T-helper 2 cell treated with Interferon-gamma antibody and Interleukin-4, amounts not matched to agents 5 μg/mL and 100 μg/mL, for 36 hours (primary cell): Measurements from ENCODE around the gene ABHD17A.

Source experiments
- DNase-seq: peaks from one replicate; pipeline ENCODE4 v3.0.0; 2021; ENCODE audit warnings: low spot score
- H3K27ac Mint-ChIP-seq: one replicate; pipeline ENCODE4 v1.8.0; 2021; ENCODE audit warnings: mild to moderate bottlenecking, mixed read lengths
- H3K27me3 Mint-ChIP-seq: one replicate; pipeline ENCODE4 v1.8.0; 2021; ENCODE audit warnings: low read depth, mixed read lengths
- H3K36me3 Mint-ChIP-seq: one replicate; pipeline ENCODE4 v1.8.0; 2021; ENCODE audit warnings: low read depth, mixed read lengths
- H3K4me1 Mint-ChIP-seq: one replicate; pipeline ENCODE4 v1.8.0; 2021; ENCODE audit warnings: low read depth, mixed read lengths
- H3K4me3 Mint-ChIP-seq: one replicate; pipeline ENCODE4 v1.8.0; 2022; ENCODE audit warnings: mild to moderate bottlenecking, moderate library complexity, mixed read lengths
- H3K9me3 Mint-ChIP-seq: one replicate; pipeline ENCODE4 v1.8.0; 2021; ENCODE audit warnings: mixed read lengths

The ABHD17A gene

DNA sequence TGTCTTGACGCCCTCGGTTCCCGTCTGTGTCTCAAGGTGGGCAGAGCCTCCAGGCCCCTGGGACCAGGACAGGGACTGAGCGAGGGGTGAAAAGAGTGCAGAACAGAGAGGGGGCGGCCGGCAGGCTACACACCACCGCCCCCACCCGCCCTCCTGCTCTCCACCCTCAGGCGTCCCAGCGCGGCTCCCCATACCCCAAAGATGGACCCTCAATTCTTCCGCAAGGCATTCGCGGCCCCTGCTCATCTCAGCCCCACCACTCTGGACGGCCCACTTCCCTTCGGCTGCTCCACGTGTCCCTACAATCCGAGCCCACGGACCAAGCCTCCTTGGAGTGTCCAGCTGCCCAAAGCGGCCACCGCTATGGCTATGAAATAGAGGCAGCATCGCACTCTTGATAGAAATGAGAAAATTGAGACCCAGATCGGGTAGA is 23.7 kb downstream of the ABHD17A start:
- Mint-ChIP-seq H3K27ac (peak overlapping the region; percentile 68), H3K27me3 (no peaks in the 10 kb centered on the region), H3K36me3 (peaks cover 2% of the 10 kb centered on the region), H3K9me3 (no peaks in the 10 kb centered on the region), H3K4me3 (peak overlapping the region; percentile 96), H3K4me1 (peaks cover 8% of the 10 kb centered on the region)
- no peak for DNase-seq

DNA sequence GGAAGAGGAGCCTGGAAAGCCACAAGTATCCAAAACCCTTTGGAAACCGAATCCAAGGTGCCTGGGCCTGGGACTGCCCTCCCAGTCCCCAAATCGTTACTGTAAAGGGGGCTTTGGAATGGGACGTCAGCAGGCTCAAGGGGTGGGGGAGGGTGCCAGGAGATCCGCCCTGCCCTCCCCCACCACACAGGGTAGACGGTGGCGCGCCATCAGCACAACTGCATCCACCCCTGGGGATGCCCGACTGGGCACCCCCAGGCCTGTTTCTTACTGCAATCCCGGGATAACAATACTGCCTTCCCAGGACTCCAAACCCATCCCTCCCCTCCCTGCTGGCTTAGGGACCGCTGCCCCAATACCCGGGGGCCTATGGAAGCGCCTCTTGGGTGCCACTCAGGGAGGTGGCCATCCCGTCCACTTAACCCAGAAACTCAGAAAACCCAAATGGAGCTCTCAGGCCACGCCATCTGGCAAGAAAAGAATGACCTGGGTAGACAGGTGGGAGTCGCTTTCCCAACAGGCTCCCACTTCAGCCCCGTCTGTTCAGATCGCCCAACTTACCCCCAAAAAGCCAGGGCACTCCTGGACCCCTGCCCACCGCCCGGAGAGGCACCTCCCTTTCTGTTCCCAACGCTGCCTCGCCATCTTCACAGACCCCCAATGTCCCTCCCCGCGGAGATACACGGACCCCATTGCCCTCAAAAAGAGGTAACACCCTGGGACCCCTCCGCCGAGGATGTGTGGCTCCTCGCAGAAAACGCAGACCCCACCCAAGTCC is 24.3 kb downstream of the ABHD17A start:
- H3K4me1 Mint-ChIP-seq = peaks cover 11% of the 10 kb centered on the region
- H3K36me3 Mint-ChIP-seq = peaks cover 2% of the 10 kb centered on the region
- peak overlapping the region; percentile 96 for H3K4me3 Mint-ChIP-seq
- H3K27me3 Mint-ChIP-seq = no peaks in the 10 kb centered on the region
- H3K9me3 Mint-ChIP-seq = no peaks in the 10 kb centered on the region
- no peak for DNase-seq
- H3K27ac Mint-ChIP-seq = no peak overlapping the region

DNA sequence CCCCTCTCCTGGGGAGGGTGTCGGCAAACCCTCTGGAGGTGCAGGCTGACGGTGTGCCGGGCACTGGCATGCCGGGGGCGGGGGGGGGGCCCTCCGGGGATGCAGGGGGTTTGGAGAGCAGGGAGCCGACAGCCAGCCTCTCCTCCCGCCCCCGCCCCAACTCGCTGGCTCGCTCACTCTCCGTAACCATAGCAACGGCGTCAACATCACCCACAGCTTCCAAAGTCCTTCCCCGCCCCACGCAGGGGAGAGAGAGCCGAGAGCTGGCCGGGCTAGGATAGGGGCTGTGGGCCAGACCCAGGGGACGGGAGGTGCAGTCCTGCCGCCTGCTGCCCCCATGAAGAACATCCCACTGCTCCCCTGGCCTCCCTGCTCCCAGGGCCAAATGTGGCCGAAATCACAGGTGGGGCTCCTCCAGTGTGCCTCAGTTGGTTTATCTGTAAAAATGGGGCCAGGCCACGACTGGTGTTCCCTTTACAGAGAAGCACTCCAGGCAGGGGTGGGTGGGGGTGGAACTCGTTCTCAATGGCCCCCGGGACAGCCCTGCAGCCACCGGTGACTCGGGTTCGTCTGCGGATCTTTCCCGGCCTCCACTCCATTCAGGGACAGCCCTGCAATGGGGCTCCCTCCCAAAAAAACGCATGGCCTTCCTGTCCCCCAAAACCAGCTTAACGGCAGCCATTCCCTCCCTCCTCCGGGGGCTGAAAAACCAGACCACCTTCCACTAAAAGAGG is 25.1 kb downstream of the ABHD17A start:
- no peak for DNase-seq
- Mint-ChIP-seq H3K4me3 (no peak overlapping the region), H3K9me3 (no peaks in the 10 kb centered on the region), H3K27me3 (no peaks in the 10 kb centered on the region), H3K36me3 (peaks cover 2% of the 10 kb centered on the region), H3K4me1 (peaks cover 11% of the 10 kb centered on the region), H3K27ac (no peak overlapping the region)

DNA sequence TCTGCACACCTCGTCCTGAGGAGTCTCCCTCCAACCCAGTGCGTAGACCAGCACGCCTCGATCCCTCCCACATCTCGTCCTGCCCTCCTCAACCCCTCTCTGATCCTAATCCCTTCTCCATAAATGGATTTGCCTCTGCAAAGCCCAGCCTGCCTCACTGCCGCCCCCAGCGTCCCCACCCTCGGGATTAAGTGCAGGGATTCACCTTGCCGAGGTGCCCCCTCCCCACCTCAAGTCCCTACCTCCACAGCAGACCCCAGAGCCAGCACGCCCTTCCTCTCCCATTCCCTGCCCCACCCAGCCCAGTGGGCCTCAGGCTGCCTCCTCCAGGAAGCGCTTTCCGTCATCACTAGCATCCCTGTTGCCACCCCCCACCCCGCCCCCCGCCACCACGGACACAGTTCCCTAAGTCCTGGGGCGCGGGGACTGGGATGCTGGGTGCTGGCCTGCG is 25.9 kb downstream of the ABHD17A start:
- DNase-seq = no peak
- H3K9me3 Mint-ChIP-seq = no peaks in the 10 kb centered on the region
- peaks cover 2% of the 10 kb centered on the region for H3K36me3 Mint-ChIP-seq
- peak overlapping the region; percentile 43 for H3K4me3 Mint-ChIP-seq
- H3K4me1 Mint-ChIP-seq = peaks cover 18% of the 10 kb centered on the region
- no peaks in the 10 kb centered on the region for H3K27me3 Mint-ChIP-seq
- peak overlapping the region; percentile 72 for H3K27ac Mint-ChIP-seq

DNA sequence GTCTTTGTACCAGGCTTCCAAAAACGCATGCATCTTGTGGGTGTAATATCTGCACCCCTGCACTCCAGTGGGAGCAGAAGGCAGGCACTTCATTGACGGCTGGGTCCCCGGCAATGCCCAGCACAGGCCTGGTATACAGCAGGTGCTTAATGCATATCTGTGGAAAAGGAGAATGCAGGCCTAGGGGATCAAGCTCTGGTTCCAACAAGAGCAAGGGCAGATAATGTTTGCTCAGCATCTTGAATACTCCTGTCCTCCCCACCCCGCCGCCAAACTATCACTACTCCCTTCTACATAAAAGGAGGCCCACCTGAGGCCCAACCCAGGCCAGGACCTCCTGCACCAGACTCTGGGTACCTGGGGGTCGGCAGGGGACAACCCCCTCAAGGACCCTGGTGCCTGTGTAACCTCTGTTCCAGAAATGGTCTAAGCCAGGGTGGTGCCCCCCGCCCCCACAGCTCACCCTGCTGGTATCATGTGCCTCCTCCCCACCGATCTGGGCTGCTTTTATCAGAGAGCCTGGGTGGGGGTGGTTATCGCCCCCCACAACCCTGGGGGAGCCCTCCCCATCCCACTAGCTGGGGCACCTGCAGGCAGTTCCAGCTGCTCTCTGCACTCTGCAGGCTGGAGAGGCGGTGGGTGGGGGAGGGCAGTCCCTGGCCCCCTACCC is 26.7 kb downstream of the ABHD17A start:
- H3K9me3 Mint-ChIP-seq = no peaks in the 10 kb centered on the region
- peak overlapping the region; percentile 63 for H3K27ac Mint-ChIP-seq
- peak overlapping the region; percentile 12 for H3K4me3 Mint-ChIP-seq
- H3K36me3 Mint-ChIP-seq = peaks cover 2% of the 10 kb centered on the region
- H3K27me3 Mint-ChIP-seq = no peaks in the 10 kb centered on the region
- no peak for DNase-seq
- H3K4me1 Mint-ChIP-seq = peaks cover 18% of the 10 kb centered on the region

DNA sequence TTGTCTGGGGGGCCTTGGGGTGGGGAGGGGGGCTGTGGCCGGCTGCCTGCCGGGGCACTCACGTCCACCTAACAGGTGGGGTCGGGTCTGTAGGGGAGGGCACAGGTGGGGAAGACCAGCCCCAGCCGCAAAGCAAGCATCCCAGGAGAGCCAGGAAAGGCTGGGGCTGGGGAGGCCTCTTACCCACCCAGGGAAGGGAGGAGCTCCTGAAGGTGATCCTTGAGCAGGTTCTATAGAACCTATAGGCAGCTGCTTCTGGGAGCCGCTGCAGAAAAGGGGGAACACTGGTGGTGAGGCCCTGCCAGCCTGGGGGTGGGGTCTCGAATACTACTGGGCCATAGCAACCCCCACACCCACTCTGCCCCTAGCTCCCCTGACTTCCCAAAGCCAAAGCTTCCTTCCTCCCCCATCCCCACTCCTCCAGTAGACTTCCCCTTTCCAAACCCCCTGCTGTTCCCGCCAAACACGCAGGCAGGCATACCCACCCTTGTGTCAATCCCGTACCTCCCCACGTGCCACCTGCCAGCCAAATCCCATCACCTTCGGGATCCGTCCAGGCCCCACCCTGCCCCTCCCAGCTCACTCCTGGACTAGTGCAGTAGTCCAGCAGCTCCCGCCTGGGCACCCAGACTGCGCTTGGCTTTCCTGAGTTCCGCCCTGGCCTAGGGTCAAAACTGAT is 27.5 kb downstream of the ABHD17A start:
- Mint-ChIP-seq H3K27ac (peak overlapping the region; percentile 65), H3K4me1 (peaks cover 25% of the 10 kb centered on the region)

DNA sequence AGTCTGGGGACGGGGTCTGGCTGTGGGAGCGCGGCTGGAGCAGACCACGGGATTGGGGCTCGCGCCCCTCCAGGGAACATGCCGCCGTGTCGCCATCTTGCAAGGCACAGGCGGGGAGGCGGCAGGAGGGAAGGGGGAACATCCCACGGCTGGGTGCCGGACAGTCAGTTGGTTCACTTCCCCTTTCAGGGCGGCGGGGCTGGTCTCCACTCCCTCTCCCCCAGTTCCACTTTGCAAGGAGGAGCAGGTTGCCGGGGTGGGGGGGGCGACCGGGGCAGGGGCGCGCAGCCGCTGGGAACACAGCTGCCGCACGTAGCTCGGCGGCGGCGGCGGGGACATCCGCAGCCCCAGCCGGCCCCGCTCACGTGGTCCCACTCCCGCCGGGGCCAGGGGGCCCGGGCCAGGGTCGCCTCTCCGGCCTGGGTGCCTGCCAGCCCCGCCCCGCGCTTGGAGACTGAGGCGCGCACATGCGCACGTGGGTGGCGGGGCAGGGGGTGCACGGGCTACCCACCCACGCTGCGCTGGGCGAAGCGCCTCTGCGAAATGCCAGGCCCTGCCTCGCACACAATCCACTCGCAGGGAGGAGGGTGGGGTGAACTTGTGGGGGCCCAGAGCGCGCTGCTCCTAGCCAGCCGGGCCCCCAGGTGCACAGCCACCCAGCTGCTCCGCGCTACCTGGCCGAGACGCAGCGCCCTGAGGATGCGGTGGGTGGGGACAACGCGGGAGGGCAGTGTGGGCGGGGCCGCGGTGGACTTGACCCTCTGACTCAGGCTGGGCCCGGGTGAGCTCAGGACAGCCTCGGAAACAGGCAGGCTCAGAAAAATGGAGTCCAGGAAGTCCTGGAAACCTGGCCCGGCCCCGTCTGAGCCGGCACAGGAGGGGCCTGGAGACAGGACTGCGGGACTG is 28.3 kb downstream of the ABHD17A start:
- Mint-ChIP-seq H3K27ac (peak overlapping the region; percentile 92), H3K9me3 (no peaks in the 10 kb centered on the region), H3K4me1 (peaks cover 25% of the 10 kb centered on the region), H3K36me3 (peaks cover 6% of the 10 kb centered on the region), H3K27me3 (no peaks in the 10 kb centered on the region), H3K4me3 (peak overlapping the region; percentile 84)
- DNase-seq = peak; percentile 67

More for the DNA sequence above, 27.5 kb downstream of the ABHD17A start:
- H3K27me3 Mint-ChIP-seq = no peaks in the 10 kb centered on the region
- H3K36me3 Mint-ChIP-seq = peaks cover 6% of the 10 kb centered on the region
- H3K4me3 Mint-ChIP-seq = peak overlapping the region; percentile 40
- DNase-seq = no peak
- H3K9me3 Mint-ChIP-seq = no peaks in the 10 kb centered on the region

DNA sequence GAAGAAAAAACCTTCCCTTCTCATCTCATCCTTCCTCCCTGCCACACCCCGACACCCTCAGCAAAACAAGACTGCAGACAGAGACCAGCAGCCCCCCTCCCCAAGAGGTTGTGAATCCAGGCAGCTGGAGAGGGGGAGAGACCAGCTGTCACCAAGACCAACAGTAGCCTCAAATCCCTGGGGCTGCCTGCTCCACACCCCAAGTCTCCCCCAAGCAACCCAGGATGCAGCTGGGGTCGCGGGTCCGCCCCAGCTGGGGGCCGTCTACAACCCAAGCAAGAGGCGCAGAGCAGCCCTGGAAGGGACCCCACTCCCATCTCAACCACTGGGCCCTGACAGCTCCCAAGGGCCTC is 29.0 kb downstream of the ABHD17A start:
- peak overlapping the region; percentile 92 for H3K27ac Mint-ChIP-seq
- H3K9me3 Mint-ChIP-seq = no peaks in the 10 kb centered on the region
- peaks cover 6% of the 10 kb centered on the region for H3K36me3 Mint-ChIP-seq
- H3K4me3 Mint-ChIP-seq = peak overlapping the region; percentile 84
- no peak for DNase-seq
- peaks cover 21% of the 10 kb centered on the region for H3K4me1 Mint-ChIP-seq
- no peaks in the 10 kb centered on the region for H3K27me3 Mint-ChIP-seq

DNA sequence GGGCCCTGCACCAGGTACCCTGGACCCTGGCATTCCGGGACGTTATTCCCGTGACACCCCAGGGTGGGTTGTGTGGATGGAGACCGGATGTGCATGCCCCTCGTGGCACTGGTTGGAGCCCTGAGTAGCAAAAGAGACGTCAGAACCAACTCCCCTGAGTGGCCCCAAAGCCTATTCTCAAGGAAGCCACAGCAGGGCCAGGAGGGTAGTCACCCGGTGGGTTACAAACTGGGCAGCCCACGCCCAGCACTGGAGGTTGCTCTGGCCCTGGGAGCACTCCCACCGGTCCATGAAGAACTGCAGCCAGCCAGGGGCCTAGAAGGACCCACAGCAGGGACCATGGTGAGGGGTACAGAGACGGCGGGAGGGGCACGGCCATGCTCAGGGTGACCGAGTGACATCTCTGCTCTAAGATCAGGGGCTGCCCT is 29.5 kb downstream of the ABHD17A start:
- Mint-ChIP-seq H3K4me1 (peaks cover 20% of the 10 kb centered on the region), H3K27me3 (no peaks in the 10 kb centered on the region), H3K4me3 (peak overlapping the region; percentile 84), H3K36me3 (peaks cover 7% of the 10 kb centered on the region), H3K9me3 (no peaks in the 10 kb centered on the region), H3K27ac (peak overlapping the region; percentile 92)
- DNase-seq = peak; percentile 45

DNA sequence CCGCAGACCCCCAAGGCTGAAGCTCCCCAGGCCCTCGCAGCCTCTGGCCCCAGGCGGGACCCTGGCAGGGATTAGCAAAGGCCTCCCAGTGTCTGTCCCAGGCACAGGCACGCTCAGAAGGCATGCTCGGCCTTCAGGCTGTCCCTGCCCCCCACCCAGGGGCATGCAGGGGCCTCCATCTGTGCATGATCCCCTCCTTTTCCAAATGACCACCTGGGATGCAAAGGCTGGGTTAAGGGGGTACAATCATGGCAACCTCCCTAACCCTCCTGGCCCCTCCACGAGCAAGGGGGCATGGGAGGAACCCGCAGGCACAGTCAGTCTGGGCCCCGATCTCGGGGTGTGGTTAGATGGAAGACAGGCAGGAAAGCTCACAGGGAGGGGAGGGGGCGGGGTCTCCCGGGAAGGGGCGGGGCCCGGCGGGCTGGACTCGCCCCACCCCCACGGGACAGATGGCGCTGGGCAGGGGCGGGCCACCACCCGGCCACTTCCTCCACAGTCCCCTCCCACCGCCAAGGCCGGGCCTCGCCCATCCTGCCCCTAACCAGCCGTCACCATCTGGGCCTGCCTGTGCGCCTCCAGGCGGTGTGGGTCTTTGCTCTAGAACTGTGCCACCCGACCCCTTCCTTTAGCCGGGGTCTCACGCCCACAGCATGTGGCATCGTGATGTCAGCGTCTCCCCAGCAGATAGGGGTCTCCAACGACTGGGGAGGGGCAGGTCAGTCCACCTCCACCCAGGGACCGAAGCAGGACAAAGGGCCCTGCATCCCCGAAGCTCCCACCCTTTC is 30.1 kb downstream of the ABHD17A start:
- DNase-seq = peak; percentile 90
- H3K9me3 Mint-ChIP-seq = no peaks in the 10 kb centered on the region
- H3K4me1 Mint-ChIP-seq = peaks cover 20% of the 10 kb centered on the region
- H3K36me3 Mint-ChIP-seq = peaks cover 8% of the 10 kb centered on the region
- no peaks in the 10 kb centered on the region for H3K27me3 Mint-ChIP-seq
- H3K27ac Mint-ChIP-seq = peak overlapping the region; percentile 92
- peak overlapping the region; percentile 84 for H3K4me3 Mint-ChIP-seq

DNA sequence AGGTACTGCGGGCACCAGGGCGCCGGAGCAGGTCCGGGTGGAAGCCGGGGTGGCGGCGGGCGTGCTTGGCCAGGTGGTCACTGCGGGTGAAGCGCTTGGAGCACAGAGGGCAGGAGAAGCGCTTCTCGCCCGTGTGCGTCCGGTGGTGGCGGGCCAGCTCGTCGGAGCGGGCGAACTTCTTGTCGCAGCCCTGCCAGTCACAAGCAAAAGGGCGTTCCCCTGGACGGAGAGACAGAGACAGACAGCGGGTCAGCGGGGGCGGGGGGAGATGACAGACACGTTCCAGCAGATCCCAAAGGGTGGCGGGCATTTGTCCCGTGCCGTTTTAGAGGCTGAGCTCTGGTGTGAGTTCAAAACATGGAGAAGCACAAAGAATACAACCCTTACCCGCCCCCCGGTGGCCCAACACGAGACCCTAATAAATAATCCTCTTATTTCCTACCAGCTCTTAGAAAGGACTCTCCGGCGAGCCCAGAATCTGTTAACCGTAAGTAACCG is 30.7 kb downstream of the ABHD17A start:
- Mint-ChIP-seq H3K27ac (peak overlapping the region; percentile 92), H3K4me3 (peak overlapping the region; percentile 83), H3K27me3 (no peaks in the 10 kb centered on the region), H3K9me3 (no peaks in the 10 kb centered on the region), H3K36me3 (peaks cover 8% of the 10 kb centered on the region), H3K4me1 (peaks cover 24% of the 10 kb centered on the region)
- no peak for DNase-seq

DNA sequence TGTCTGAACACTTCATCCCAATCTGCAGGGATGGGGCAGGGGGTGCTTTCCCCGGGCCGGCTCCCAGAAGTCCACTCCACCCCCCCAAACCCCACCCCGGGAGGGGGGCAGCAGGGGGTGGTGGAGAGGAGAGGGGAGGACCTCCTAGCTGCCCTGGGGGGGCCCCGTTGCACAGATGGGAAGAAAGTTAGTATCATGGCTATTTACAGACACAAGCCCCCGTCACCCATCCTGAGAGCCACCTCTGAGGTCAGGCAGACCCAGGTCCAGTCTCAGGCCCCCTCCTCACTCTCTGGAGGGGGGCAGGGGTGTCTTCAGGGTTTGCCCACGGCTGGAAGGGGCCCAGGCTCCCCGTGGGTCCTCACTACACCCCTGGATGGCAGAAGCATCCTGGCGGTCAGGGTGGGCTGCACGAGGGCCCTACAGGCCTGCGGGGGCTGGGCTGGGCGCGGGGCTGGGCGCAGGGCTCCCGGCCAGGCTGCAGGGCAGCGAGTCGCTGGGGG is 31.2 kb downstream of the ABHD17A start:
- H3K27me3 Mint-ChIP-seq = no peaks in the 10 kb centered on the region
- peaks cover 22% of the 10 kb centered on the region for H3K4me1 Mint-ChIP-seq
- DNase-seq = no peak
- no peak overlapping the region for H3K27ac Mint-ChIP-seq
- no peak overlapping the region for H3K4me3 Mint-ChIP-seq
- peaks cover 7% of the 10 kb centered on the region for H3K36me3 Mint-ChIP-seq
- no peaks in the 10 kb centered on the region for H3K9me3 Mint-ChIP-seq
